NCI-H2107 treated with DMSO at 0.1 percent for 48 hours (cell line): Measurements from ENCODE around the gene TECPR1.

Source experiments
- DNase-seq: peaks from one replicate; lab custom pipeline; 2025; ENCODE audit not compliant: unreplicated experiment; lab: John Stamatoyannopoulos, UW

The TECPR1 gene

DNA sequence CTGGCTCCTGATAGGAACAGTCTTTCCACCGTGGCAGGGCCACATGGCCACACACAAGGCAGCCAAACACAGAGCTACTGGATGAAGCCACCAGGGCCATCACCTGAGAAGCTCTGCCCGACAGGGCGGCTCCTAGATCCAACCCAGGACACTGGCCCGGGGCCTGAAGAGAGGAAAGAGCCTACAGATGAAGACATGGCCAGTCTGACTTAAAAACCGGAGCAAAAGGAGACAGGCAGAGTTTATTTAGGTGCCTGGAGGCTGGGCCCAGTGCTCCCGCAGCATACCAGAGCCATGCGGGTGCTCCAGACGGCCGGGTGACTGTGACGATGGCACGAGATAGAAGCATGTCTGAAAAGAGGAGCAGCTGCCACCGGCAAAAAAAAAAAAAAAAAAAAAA, 3.9 kb downstream of the TECPR1 start:
- DNase-seq: no peak

GRCh38 chr7:98244871-98245270, 7.2 kb downstream of the TECPR1 start:
- DNase-seq: no peak

- DNase-seq: no peak
These were observed 9.1 kb downstream of the TECPR1 start for GRCh38 chr7:98242934-98243333.

GRCh38 chr7:98242342-98242741, 9.7 kb downstream of the TECPR1 start:
- no peak for DNase-seq

GRCh38 chr7:98241674-98242241, 10.3 kb downstream of the TECPR1 start:
- DNase-seq: no peak

DNA sequence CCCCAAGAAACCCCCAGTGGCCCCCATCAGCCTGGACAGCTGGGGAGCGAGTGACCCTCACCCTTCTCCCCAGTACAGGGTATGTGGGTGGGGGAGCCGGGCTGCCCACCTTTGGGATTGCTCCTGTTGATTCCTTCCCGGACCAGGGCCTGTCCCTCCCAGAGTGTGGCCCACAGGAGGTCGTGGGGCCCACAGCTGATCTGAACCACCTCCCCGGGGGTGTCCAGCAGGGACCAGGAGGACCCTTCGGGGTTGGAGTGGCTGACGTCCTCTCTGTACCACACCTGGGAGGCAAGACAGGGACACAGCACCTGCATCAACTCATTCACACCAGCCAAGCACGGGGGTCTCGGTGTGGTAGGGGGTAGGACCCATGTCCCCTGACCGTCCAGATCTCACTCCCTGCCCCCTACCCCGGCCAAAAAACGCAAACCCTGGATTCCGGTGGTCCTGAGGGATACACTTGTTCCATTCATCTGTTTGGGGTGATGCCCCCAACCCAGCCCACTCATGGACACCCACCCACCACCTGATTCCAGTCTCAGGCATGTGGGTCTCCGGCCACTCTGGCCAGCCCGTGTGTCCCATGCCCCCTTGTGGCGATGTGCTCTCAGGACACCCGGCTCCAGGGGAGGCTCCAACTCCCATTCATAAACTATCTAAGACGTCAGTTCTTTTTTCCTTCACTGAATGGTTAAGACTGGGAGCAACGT, 10.9 kb downstream of the TECPR1 start:
- DNase-seq: no peak

DNA sequence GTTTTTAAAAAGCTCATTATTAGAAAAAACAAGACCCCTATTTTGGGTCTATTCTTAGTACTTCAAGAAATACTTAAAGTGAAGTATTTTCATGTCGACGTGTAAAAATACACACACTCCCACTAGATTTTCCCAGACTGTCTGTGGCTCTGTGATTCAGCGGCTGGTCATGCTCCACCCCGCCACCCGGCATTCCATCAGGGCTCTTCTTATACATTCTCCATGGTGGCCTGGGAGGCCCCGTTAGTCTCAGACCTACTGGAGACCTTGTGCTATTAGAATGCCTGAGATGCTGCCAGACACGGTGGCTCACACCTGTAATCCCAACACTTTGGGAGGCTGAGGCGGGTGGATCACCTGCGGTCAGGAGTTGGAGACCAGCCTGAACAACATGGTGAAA, 13.1 kb downstream of the TECPR1 start:
- no peak for DNase-seq

DNA sequence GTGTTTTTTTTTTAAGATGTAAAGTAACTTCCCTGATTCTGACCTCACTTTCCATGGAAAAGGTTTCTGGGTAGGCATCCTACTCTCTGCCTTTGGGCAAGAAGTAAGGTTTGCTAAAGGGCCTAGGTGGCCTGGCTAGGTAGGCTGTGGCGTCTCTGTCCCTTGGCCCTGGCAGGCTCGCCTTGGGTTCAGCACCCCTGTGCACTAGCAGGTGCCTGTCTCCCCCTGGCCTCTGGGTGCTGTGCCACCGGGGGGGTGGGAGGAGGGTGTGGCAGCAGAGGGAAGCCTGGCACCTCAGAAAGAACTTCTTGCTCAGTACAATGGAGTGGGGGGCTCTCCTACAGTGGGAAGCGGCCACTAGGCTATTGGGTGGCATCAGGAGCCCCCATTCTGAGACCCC, 14.0 kb downstream of the TECPR1 start:
- DNase-seq: no peak

- no peak for DNase-seq
These were observed 15.5 kb downstream of the TECPR1 start for GRCh38 chr7:98236355-98237185.

DNA sequence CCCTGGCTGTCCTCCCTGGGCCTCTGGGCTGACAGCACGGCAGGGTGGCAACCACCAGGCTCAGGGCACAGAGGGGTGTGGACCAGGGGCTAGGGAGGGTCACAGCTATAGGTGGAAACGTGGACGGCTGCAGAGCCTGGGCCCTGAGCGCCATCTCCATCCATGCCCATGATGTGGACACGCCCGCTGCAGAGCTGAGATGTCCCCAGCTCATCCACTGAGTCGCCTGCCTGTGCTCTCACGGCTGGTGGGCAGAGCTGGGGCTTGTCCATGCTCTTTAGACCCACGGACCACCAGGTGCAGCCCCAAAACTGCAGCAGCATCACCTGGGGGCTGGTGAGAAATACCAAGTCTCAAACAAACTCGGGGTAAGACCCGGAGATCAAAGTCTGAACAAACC, 16.1 kb downstream of the TECPR1 start:
- no peak for DNase-seq

GRCh38 chr7:98234429-98235147, 17.4 kb downstream of the TECPR1 start:
- DNase-seq: no peak

GRCh38 chr7:98233219-98234070, 18.6 kb downstream of the TECPR1 start:
- DNase-seq: no peak

DNA sequence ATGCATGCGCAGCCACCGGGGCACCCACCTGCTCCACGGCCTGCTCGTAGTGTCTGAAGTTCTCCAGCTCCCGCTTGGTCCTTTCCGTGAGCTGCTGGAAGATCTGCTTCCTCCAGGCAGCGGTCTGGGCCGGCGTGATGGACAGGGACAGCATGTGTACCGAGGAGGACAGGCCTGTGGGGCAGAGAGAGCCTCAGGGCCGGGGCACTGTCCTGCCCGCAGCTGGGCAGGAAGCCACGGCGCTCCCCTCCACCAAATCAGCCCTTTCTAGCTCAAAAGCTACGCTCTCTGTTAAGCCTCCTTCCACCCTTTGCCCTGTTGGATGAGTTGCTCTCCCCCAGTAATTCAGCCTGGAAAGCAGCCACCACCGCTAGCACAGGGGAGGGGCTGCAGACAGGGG, 19.2 kb downstream of the TECPR1 start:
- DNase-seq: no peak

DNA sequence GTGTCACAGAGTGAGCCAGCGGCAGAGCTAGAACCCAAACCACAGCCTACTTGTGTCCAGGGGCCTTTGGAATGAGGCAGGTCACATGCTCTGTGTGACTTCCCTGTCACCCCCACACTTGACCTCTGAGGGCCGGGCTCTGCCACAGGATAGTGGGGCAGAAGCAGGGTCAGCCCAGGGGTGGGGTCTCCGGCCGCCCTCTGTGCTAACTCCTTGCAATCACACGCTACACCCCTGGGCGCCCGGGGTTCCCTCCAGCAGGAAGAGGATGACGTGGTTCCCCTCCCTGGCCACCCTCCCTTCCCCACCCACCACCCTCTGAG, 19.8 kb downstream of the TECPR1 start:
- DNase-seq: no peak

DNA sequence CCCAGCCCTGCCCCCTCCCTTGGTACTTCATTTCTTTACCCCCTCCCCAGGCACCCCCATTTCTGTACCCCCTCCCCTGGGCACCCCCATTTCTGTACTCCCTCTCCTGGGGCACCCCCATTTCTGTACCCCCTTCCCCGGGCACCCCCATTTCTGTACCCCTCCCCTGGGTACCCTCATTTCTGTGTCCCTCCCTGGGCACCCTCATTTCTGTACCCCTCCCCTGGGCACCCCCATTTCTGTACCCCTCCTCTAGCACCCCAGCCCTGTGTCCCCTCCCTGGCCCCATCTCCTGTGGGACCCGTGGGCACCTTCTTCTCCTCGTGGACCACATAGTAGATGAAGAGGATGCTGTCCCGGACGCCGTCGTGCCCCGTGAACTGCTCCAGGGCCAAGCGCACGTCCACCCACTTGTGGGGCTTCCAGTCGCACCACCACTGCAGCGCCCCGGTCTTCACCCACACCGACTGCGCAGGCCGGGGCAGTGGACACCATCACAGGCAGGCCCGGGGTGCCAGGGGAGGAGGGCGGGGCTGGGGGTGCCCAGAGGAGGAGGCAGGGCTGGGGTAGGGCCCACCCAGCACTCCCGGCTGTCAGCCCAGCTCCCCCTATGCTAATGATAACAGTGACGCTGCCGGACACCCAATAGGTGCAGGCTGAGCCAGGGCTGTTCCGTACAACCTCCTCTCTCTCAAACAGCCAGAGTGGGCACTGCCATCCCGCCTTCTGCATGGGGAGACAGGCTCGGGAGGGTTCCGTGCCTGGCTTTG, 20.4 kb downstream of the TECPR1 start:
- DNase-seq: no peak

- DNase-seq: no peak
These were observed 21.1 kb downstream of the TECPR1 start for GRCh38 chr7:98230746-98231471.

GRCh38 chr7:98229991-98230745, 21.9 kb downstream of the TECPR1 start:
- DNase-seq: no peak

DNA sequence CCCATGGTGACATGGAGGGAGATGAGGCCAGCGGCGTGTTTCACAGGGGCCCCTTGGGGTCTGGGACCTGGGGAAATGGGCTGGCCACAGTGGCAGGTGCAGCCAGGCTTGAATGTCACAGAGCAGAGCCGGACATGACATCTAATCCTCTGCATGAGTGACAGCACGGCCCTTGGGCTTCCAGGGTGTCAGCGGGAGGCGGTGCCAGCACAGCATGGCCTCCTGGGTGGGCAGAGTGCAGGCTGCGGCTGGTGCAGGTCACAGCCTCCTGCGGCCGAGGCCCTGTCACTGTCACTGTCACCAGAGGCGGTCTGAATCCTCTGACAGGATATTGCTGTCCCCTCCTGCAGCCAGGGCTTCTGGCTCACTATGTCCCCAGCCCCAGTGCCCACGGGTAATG, 22.6 kb downstream of the TECPR1 start:
- DNase-seq: no peak

- no peak for DNase-seq
These were observed 23.2 kb downstream of the TECPR1 start for GRCh38 chr7:98228801-98229200.
